Smooth muscle cell (in vitro differentiated cells): ENCODE results near the gene GNAQ. TPM values are rescaled to one million over a fixed set of nuclear protein-coding genes. Genes with fewer than 3 reads are reported as not detected.

Experiments
- DNase-seq: peaks from one replicate; lab custom pipeline; 2025; ENCODE audit not compliant: unreplicated experiment; lab: John Stamatoyannopoulos, UW
- H2AFZ ChIP-seq: fragments of 200-600 bp; sonication (generic); 2 replicates; pipeline ENCODE4 v1.6.0; 2016; ENCODE audit warnings: antibody characterized with exemption, low read depth, mild to moderate bottlenecking
- H3F3A ChIP-seq: fragments of 200-600 bp; sonication (generic); 2 replicates; pipeline ENCODE4 v1.6.0; 2017; ENCODE audit warnings: antibody characterized with exemption, low read depth
- H3K27ac ChIP-seq: fragments of 200-600 bp; sonication (generic); 2 replicates; pipeline ENCODE4 v1.5.1; 2016; ENCODE audit warnings: low read depth, mild to moderate bottlenecking
- H3K27me3 ChIP-seq: fragments of 200-600 bp; sonication (generic); 2 replicates; pipeline ENCODE4 v1.6.1; 2016; ENCODE audit warnings: low read depth, mild to moderate bottlenecking
- H3K36me3 ChIP-seq: fragments of 200-600 bp; sonication (generic); 2 replicates; pipeline ENCODE4 v1.5.1; 2016; ENCODE audit warnings: low read depth
- H3K4me1 ChIP-seq: fragments of 200-600 bp; sonication (generic); 2 replicates; pipeline ENCODE4 v1.5.1; 2016; ENCODE audit warnings: low read depth
- H3K4me2 ChIP-seq: fragments of 200-600 bp; sonication (generic); 2 replicates; pipeline ENCODE4 v1.6.0; 2016; ENCODE audit warnings: mild to moderate bottlenecking
- H3K4me3 ChIP-seq: fragments of 200-600 bp; sonication (generic); 2 replicates; pipeline ENCODE4 v1.5.1; 2016; ENCODE audit warnings: mild to moderate bottlenecking
- H3K79me2 ChIP-seq: fragments of 200-600 bp; sonication (generic); 2 replicates; pipeline ENCODE4 v1.6.0; 2016; ENCODE audit warnings: low read depth, mild to moderate bottlenecking
- H3K9ac ChIP-seq: fragments of 200-600 bp; sonication (generic); 2 replicates; pipeline ENCODE4 v1.6.0; 2016; ENCODE audit warnings: low read depth
- H3K9me3 ChIP-seq: fragments of 200-600 bp; sonication (generic); replicated peaks from 2 replicates; pipeline ENCODE4 v1.5.1; 2016; ENCODE audit warnings: low read depth
- H4K20me1 ChIP-seq: fragments of 200-600 bp; sonication (generic); 2 replicates; pipeline ENCODE4 v1.6.0; 2016; ENCODE audit warnings: low read depth
- CTCF ChIP-seq: fragments of 200-600 bp; sonication (generic); IDR thresholded peaks from 2 replicates; pipeline ENCODE4 v1.5.1; 2017; ENCODE audit warnings: borderline replicate concordance, mild to moderate bottlenecking, antibody characterized with exemption; ENCODE audit not compliant: insufficient read depth, poor library complexity, severe bottlenecking
- WGBS: methylation state at CpG from one replicate; pipeline ENCODE4 v1.1.7; 2016; ENCODE audit warnings: low lambda C conversion rate; 5-methylcytosine and 5-hydroxymethylcytosine counted together
- polyA plus RNA-seq: library from polyadenylated mRNA; unstranded; fragments of >200 nt; fragmentation: Nextera tagmentation; extraction: Ambion mirVana; gene quantifications from 2 replicates; pipeline ENCODE4 v1.2.1, GENCODE V29; 2016
- total RNA-seq: library from RNA; depleted of rRNA; stranded (reverse); fragments of >200 nt; gene quantifications from 2 replicates; pipeline ENCODE4 v1.2.3, GENCODE V29; 2014

The GNAQ gene
- total and polyA plus RNA-seq, 2 experiments from 2014 or later, result 12.5 to 41.4 TPM

- peaks cover 80% of the 10 kb centered on the region for H3K79me2 ChIP-seq
- H3K27me3 ChIP-seq, result no peaks in the 10 kb centered on the region
- H3K4me2 ChIP-seq, result no peak overlapping the region
- H3K4me1 ChIP-seq, result no peaks in the 10 kb centered on the region
- no peak overlapping the region for H3K4me3 ChIP-seq
- H3K9me3 ChIP-seq, result no peaks in the 10 kb centered on the region
- no peaks in the 10 kb centered on the region for H3F3A ChIP-seq
- H4K20me1 ChIP-seq, result peaks cover 97% of the 10 kb centered on the region
- no peak for TF ChIP-seq CTCF
- 92% methylated on average over 2 of the region's 2 CpGs for WGBS
- no peak overlapping the region for H3K9ac ChIP-seq
- no peak overlapping the region for H3K27ac ChIP-seq
- DNase-seq, result no peak
- H3K36me3 ChIP-seq, result no peaks in the 10 kb centered on the region
- H2AFZ ChIP-seq, result no peak overlapping the region
Measured at GRCh38 chr9:77938163-77938562, 93.4 kb downstream of the GNAQ start.

- 97% methylated on average over 3 of the region's 3 CpGs for WGBS
- H3K4me1 ChIP-seq, result no peaks in the 10 kb centered on the region
Measured at GRCh38 chr9:77935974-77936373, 95.6 kb downstream of the GNAQ start.

GRCh38 chr9:77935211-77935610 is 96.4 kb downstream of the GNAQ start:
- H4K20me1 ChIP-seq, result peaks cover 92% of the 10 kb centered on the region
- no peak overlapping the region for H2AFZ ChIP-seq
- H3K27me3 ChIP-seq, result no peaks in the 10 kb centered on the region
- H3F3A ChIP-seq, result no peaks in the 10 kb centered on the region
- no peak overlapping the region for H3K27ac ChIP-seq
- H3K4me2 ChIP-seq, result no peak overlapping the region
- TF ChIP-seq CTCF, result no peak
- no peaks in the 10 kb centered on the region for H3K36me3 ChIP-seq
- no peak overlapping the region for H3K9ac ChIP-seq
- no peaks in the 10 kb centered on the region for H3K4me1 ChIP-seq
- H3K4me3 ChIP-seq, result no peak overlapping the region
- H3K9me3 ChIP-seq, result no peaks in the 10 kb centered on the region
- no peak for DNase-seq
- H3K79me2 ChIP-seq, result peaks cover 77% of the 10 kb centered on the region
- 96% methylated on average over 3 of the region's 3 CpGs for WGBS

More at GRCh38 chr9:77935974-77936373, 95.6 kb downstream of the GNAQ start:
- H3K27ac ChIP-seq, result no peak overlapping the region
- no peak overlapping the region for H3K9ac ChIP-seq
- H3K79me2 ChIP-seq, result peaks cover 76% of the 10 kb centered on the region
- no peaks in the 10 kb centered on the region for H3K9me3 ChIP-seq
- no peaks in the 10 kb centered on the region for H3K27me3 ChIP-seq
- H2AFZ ChIP-seq, result no peak overlapping the region
- no peak for TF ChIP-seq CTCF
- DNase-seq, result no peak
- H3K36me3 ChIP-seq, result no peaks in the 10 kb centered on the region
- H3F3A ChIP-seq, result no peaks in the 10 kb centered on the region
- H3K4me2 ChIP-seq, result no peak overlapping the region
- peaks cover 98% of the 10 kb centered on the region for H4K20me1 ChIP-seq
- no peak overlapping the region for H3K4me3 ChIP-seq

- no peaks in the 10 kb centered on the region for H3K27me3 ChIP-seq
- H3K4me3 ChIP-seq, result no peak overlapping the region
- H2AFZ ChIP-seq, result no peak overlapping the region
- peaks cover 77% of the 10 kb centered on the region for H3K79me2 ChIP-seq
- peaks cover 86% of the 10 kb centered on the region for H4K20me1 ChIP-seq
- 94% methylated on average over 8 of the region's 8 CpGs for WGBS
- no peaks in the 10 kb centered on the region for H3K36me3 ChIP-seq
- no peak overlapping the region for H3K9ac ChIP-seq
- no peaks in the 10 kb centered on the region for H3F3A ChIP-seq
- no peak for DNase-seq
- H3K4me1 ChIP-seq, result no peaks in the 10 kb centered on the region
- H3K9me3 ChIP-seq, result no peaks in the 10 kb centered on the region
- H3K4me2 ChIP-seq, result no peak overlapping the region
- no peak for TF ChIP-seq CTCF
- no peak overlapping the region for H3K27ac ChIP-seq
Measured at GRCh38 chr9:77933976-77934375, 97.6 kb downstream of the GNAQ start.
